OCI-LY1 (cell line): ENCODE data around the gene MYOCOS.

Source experiments
- EZH2 ChIP-seq: fragments of 200-600 bp; sonication (generic), shearing (Covaris generic); IDR thresholded peaks from 2 replicates; pipeline ENCODE4 v1.8.0; 2017; ENCODE audit warnings: borderline replicate concordance, mixed run types, mild to moderate bottlenecking, antibody characterized with exemption, low read length, moderate library complexity, mixed read lengths
- TF ChIP-seq, protein P1 (sequence below): fragments of 200-600 bp; sonication (generic), shearing (Covaris generic); IDR thresholded peaks from 2 replicates; pipeline ENCODE4 v1.5.1; 2017; ENCODE audit warnings: mild to moderate bottlenecking, antibody characterized with exemption, low read length, moderate library complexity, mixed read lengths

DNA sequence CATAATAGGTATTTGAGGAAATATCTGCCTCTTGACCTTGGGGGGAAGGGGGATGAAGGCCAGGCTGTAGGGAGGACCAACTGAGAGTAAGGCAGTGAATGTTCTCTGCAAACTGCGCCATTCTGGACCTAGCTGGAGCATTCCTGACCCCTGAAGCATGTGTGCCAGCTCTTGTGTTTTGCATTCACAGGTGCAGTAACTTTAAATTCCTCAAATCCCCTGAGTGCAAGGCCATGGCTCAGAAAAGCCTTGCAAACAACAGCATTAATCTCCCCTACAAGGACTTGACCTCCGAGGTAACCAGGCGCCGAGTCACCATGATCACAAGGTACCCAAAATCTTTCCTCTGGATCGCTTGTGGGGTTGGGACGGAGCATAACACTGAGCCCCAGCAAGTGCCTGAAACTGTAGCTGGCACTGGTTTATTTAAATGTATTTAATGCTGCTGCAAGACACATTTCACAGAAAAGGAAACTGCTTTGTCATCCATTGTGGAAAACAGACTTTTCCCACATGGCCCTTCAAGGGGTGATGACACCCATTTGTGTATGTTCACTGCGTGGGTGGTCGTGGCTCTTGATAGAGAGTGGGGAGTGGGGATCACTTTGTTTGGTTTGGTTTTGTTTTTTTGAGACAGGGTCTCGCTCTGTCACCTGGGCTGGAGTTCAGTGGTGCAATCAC, 1.7 kb downstream of the MYOCOS start:
- TF ChIP-seq, protein P1, sequence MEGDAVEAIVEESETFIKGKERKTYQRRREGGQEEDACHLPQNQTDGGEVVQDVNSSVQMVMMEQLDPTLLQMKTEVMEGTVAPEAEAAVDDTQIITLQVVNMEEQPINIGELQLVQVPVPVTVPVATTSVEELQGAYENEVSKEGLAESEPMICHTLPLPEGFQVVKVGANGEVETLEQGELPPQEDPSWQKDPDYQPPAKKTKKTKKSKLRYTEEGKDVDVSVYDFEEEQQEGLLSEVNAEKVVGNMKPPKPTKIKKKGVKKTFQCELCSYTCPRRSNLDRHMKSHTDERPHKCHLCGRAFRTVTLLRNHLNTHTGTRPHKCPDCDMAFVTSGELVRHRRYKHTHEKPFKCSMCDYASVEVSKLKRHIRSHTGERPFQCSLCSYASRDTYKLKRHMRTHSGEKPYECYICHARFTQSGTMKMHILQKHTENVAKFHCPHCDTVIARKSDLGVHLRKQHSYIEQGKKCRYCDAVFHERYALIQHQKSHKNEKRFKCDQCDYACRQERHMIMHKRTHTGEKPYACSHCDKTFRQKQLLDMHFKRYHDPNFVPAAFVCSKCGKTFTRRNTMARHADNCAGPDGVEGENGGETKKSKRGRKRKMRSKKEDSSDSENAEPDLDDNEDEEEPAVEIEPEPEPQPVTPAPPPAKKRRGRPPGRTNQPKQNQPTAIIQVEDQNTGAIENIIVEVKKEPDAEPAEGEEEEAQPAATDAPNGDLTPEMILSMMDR = no peak
- TF ChIP-seq EZH2 = no peak
